ENCODE data around the gene DPM3.

DNA sequence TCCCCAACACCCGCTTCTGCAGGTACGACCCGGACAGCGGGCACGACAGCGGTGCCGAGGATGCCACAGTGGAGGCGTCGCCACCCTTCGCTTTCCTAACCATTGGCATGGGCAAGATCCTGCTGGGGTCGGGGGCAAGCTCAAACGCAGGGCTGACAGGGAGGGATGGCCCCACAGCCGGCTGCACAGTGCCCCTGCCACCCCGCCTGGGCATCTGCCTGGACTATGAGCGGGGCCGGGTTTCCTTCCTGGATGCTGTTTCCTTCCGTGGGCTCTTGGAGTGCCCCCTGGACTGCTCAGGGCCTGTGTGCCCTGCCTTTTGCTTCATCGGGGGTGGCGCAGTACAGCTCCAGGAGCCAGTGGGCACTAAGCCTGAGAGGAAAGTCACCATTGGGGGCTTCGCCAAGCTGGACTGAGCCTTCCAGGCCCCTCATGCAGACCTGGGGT is 43.5 kb upstream of the DPM3 start:
- TF ChIP-seq, protein P1, sequence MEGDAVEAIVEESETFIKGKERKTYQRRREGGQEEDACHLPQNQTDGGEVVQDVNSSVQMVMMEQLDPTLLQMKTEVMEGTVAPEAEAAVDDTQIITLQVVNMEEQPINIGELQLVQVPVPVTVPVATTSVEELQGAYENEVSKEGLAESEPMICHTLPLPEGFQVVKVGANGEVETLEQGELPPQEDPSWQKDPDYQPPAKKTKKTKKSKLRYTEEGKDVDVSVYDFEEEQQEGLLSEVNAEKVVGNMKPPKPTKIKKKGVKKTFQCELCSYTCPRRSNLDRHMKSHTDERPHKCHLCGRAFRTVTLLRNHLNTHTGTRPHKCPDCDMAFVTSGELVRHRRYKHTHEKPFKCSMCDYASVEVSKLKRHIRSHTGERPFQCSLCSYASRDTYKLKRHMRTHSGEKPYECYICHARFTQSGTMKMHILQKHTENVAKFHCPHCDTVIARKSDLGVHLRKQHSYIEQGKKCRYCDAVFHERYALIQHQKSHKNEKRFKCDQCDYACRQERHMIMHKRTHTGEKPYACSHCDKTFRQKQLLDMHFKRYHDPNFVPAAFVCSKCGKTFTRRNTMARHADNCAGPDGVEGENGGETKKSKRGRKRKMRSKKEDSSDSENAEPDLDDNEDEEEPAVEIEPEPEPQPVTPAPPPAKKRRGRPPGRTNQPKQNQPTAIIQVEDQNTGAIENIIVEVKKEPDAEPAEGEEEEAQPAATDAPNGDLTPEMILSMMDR (IDR thresholded peaks at IDR 0.05): no peak
- no peak for TF ChIP-seq POLR2A (IDR thresholded peaks at IDR 0.05)

Data from breast epithelium (tissue), 3 donors.